GM21717 (cell line): Measurements from ENCODE around the gene COL4A5.
"Not testable (repeated sequence)": the region's sequence is repeated elsewhere in the genome, so short reads cannot be mapped to it uniquely, and the experiment has no call there.

Experiments used
- ATAC-seq: cut with Tn5 transposase; IDR thresholded peaks from one replicate; pipeline ENCODE4 v1.9.1; 2021; ENCODE audit warnings: mild to moderate bottlenecking, moderate library complexity; ENCODE audit not compliant: unreplicated experiment

COL4A5 gene

GRCh38 chrX:108453841-108454240 is 14.2 kb downstream of the COL4A5 start:
- no peak for ATAC-seq

- ATAC-seq = no peak
These were observed 17.4 kb downstream of the COL4A5 start for GRCh38 chrX:108456971-108457477.

GRCh38 chrX:108464604-108465003 is 25.0 kb downstream of the COL4A5 start:
- ATAC-seq = no peak

- ATAC-seq = no peak
These were observed 28.8 kb downstream of the COL4A5 start for GRCh38 chrX:108468486-108468885.

GRCh38 chrX:108473979-108474378 is 34.3 kb downstream of the COL4A5 start:
- ATAC-seq = no peak

- ATAC-seq = not testable (repeated sequence)
These were observed 41.9 kb downstream of the COL4A5 start for GRCh38 chrX:108481528-108481927.

- no peak for ATAC-seq
These were observed 44.6 kb downstream of the COL4A5 start for GRCh38 chrX:108484251-108484650.

GRCh38 chrX:108485960-108486359 is 46.3 kb downstream of the COL4A5 start:
- ATAC-seq = no peak

- no peak for ATAC-seq
These were observed 54.9 kb downstream of the COL4A5 start for GRCh38 chrX:108494406-108495090.

- no peak for ATAC-seq
These were observed 72.1 kb downstream of the COL4A5 start for GRCh38 chrX:108511721-108512120.

- no peak for ATAC-seq
These were observed 76.5 kb downstream of the COL4A5 start for GRCh38 chrX:108516184-108516583.

- no peak for ATAC-seq
These were observed 88.1 kb downstream of the COL4A5 start for GRCh38 chrX:108527724-108528123.

- ATAC-seq = peak; percentile 96
These were observed 97.4 kb downstream of the COL4A5 start for GRCh38 chrX:108537005-108537404.

GRCh38 chrX:108541286-108541685 is 101.6 kb downstream of the COL4A5 start:
- ATAC-seq = no peak

GRCh38 chrX:108557580-108557979 is 117.9 kb downstream of the COL4A5 start:
- no peak for ATAC-seq

- no peak for ATAC-seq
These were observed 118.6 kb downstream of the COL4A5 start for GRCh38 chrX:108558217-108558616.

- no peak for ATAC-seq
These were observed 133.5 kb downstream of the COL4A5 start for GRCh38 chrX:108573136-108573535.

- no peak for ATAC-seq
These were observed 142.5 kb downstream of the COL4A5 start for GRCh38 chrX:108582151-108582550.

GRCh38 chrX:108584617-108585211 is 145.1 kb downstream of the COL4A5 start:
- no peak for ATAC-seq

GRCh38 chrX:108590496-108590895 is 150.9 kb downstream of the COL4A5 start:
- ATAC-seq = no peak

- no peak for ATAC-seq
These were observed 161.6 kb downstream of the COL4A5 start for GRCh38 chrX:108601276-108601675.

- ATAC-seq = no peak
These were observed 170.5 kb downstream of the COL4A5 start for GRCh38 chrX:108610141-108610540.

GRCh38 chrX:108614616-108615015 is 175.0 kb downstream of the COL4A5 start:
- no peak for ATAC-seq
